Upper lobe of left lung (tissue), 4 donors: ENCODE measurements around the gene MOV10L1.

Experiments used
- POLR2A ChIP-seq, 4 donors: fragments of 450-650 bp; IDR thresholded peaks; one replicate each; pipeline ENCODE4 v1.5.1; 2016 to 2017; ENCODE audit warnings: antibody characterized with exemption in 4 of 4, mild to moderate bottlenecking in 2 of 4
- POLR2AphosphoS5 ChIP-seq, 2 donors: sonication (generic); formaldehyde crosslinking; IDR thresholded peaks; one replicate each; pipeline ENCODE4 v1.5.1; 2017; ENCODE audit warnings: antibody characterized with exemption in 2 of 2
- TF ChIP-seq, protein P1 (sequence below), 6 experiments: fragments of 450-650 bp in 4 of 6; fragments of 200-600 bp in 2 of 6; sonication (generic) in 2 of 6; IDR thresholded peaks; one replicate each; pipeline ENCODE4 v1.5.1; 2016 to 2019; ENCODE audit warnings: antibody characterized with exemption in 6 of 6

DNA sequence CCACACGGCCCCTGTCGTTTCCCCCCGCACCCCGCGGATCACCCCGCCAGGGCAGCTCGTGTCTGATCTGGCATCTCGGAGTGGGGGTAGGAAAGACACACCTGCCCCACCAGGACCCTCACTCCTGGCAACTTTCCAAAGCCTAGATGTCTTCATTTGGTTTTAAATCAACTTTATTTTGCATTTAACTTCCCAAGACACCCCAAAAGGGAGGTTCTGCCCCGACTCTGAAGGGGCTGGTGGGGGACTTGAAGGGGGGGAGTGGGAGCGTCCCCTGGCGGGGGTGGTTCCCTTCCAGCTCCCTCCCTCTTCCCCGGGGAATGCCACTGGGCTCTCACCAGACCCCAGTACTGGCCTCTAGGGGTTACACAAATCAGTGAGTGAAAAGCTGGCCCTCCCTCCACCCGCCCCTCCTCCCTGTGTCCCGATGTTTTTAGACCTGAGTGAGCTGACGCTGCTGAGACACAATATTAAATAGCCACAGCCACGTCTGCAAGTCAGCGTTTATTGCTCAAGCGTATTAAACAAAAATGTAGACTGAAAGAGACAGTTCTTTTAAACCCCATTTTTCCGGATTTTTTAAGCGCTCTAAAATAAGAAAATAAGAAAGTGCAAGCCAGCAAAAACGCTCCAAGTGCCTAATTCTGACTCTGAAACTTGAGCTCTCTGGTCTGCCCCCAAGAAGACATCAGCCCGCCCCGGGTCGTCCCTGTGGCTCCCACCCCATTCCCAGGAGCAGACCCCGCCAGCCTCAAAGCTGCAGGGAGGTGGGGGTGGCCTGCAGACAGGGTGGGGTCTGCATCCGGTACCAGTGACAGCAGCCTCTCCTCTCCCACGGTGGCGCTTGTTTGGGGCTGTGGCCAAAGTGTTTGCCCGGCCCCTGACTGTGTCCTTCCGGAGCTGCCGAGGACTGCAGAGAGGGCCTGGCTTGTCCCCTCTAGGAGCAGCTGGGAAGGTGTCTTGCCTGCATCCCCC, 30.6 kb upstream of the MOV10L1 start:
- TF ChIP-seq, protein P1, sequence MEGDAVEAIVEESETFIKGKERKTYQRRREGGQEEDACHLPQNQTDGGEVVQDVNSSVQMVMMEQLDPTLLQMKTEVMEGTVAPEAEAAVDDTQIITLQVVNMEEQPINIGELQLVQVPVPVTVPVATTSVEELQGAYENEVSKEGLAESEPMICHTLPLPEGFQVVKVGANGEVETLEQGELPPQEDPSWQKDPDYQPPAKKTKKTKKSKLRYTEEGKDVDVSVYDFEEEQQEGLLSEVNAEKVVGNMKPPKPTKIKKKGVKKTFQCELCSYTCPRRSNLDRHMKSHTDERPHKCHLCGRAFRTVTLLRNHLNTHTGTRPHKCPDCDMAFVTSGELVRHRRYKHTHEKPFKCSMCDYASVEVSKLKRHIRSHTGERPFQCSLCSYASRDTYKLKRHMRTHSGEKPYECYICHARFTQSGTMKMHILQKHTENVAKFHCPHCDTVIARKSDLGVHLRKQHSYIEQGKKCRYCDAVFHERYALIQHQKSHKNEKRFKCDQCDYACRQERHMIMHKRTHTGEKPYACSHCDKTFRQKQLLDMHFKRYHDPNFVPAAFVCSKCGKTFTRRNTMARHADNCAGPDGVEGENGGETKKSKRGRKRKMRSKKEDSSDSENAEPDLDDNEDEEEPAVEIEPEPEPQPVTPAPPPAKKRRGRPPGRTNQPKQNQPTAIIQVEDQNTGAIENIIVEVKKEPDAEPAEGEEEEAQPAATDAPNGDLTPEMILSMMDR (IDR thresholded peaks at IDR 0.05) = no peak
- TF ChIP-seq POLR2AphosphoS5 (IDR thresholded peaks at IDR 0.05) (no peak), POLR2A (IDR thresholded peaks at IDR 0.05) (no peak)
